Caco-2 (cell line): Measurements from ENCODE around the gene ASB8. TPM values are rescaled to one million over a fixed set of nuclear protein-coding genes. Genes with fewer than 3 reads are reported as not detected.

ENCODE experiments used
- BruUV-seq: library from RNA; stranded (reverse); fragments of 400-500 nt; replicated peaks from 2 replicates; lab custom pipeline; 2021; lab: Mats Ljungman, UMichigan
- CTCF ChIA-PET: fragments of 300-600 bp; sonication (Branson Sonifier 250); formaldehyde crosslinking; loops from one replicate; lab custom pipeline; 2022; ENCODE audit warnings: antibody characterized with exemption; lab: Charles Lee
- POLR2A ChIA-PET: fragments of 300-600 bp; sonication (Branson Sonifier 250); formaldehyde crosslinking; loops from one replicate; lab custom pipeline; 2022; ENCODE audit warnings: antibody characterized with exemption; lab: Charles Lee
- DNase-seq, 2 experiments: peaks; one replicate each; pipeline versions ENCODE4 v3.0.0 to v3.0.0-alpha.2; 2020 to 2022
- H3K27me3 ChIP-seq: replicated peaks from 2 replicates; pipeline ENCODE4 v1.6.0; 2011; ENCODE audit warnings: low read length; ENCODE audit not compliant: control insufficient read depth, insufficient read depth
- H3K36me3 ChIP-seq: 2 replicates; pipeline ENCODE4 v1.5.1; 2011; ENCODE audit warnings: low read length; ENCODE audit not compliant: control insufficient read depth, insufficient read depth
- H3K4me1 ChIP-seq: fragments of 250-450 bp; sonication (Bioruptor Pico); 2 replicates; pipeline ENCODE4 v1.5.1; 2020; ENCODE audit warnings: mild to moderate bottlenecking
- H3K4me3 ChIP-seq: 2 replicates; pipeline ENCODE4 v1.5.1; 2011; ENCODE audit warnings: low read depth, mild to moderate bottlenecking, control low read depth, low read length
- H3K9me3 ChIP-seq: fragments of 250-450 bp; sonication (Bioruptor Pico); 2 replicates; pipeline ENCODE4 v1.5.1; 2020; ENCODE audit warnings: mild to moderate bottlenecking, moderate library complexity
- H3K27ac Mint-ChIP-seq: one replicate; pipeline ENCODE4 v1.8.0; 2022; ENCODE audit warnings: mixed read lengths; ENCODE audit not compliant: unreplicated experiment
- H3K27me3 Mint-ChIP-seq: one replicate; pipeline ENCODE4 v1.8.0; 2022; ENCODE audit warnings: mixed read lengths; ENCODE audit not compliant: insufficient read depth, unreplicated experiment
- H3K36me3 Mint-ChIP-seq: one replicate; pipeline ENCODE4 v1.8.0; 2022; ENCODE audit warnings: mild to moderate bottlenecking, mixed read lengths; ENCODE audit not compliant: insufficient read depth, unreplicated experiment
- H3K4me1 Mint-ChIP-seq: one replicate; pipeline ENCODE4 v1.8.0; 2022; ENCODE audit warnings: low read depth, mixed read lengths; ENCODE audit not compliant: unreplicated experiment
- H3K4me3 Mint-ChIP-seq: one replicate; pipeline ENCODE4 v1.8.0; 2022; ENCODE audit warnings: mild to moderate bottlenecking, moderate library complexity, mixed read lengths; ENCODE audit not compliant: unreplicated experiment
- H3K9me3 Mint-ChIP-seq: one replicate; pipeline ENCODE4 v1.8.0; 2022; ENCODE audit warnings: mixed read lengths; ENCODE audit not compliant: unreplicated experiment
- intact Hi-C: fragments of 100-400 bp; cut with micrococcal nuclease; formaldehyde crosslinking; loops from one replicate; pipeline ENCODE4 v1.10.0; 2022; ENCODE audit not compliant: unreplicated experiment
- total RNA-seq: library from RNA; stranded (reverse); gene quantifications from 2 replicates; pipeline ENCODE4 v1.2.3, GENCODE V29; 2022
- TF ChIP-seq, protein P1 (sequence below), 2 experiments: fragments of 200-600 bp in 1 of 2; IDR thresholded peaks; 1 replicate in 1 of 2; 2 replicates in 1 of 2; pipeline versions ENCODE4 v1.5.1 to v1.8.0; 2011 to 2022; ENCODE audit warnings: antibody characterized with exemption in 1 of 2, control low read depth in 1 of 2, inconsistent platforms in 1 of 2, low read depth in 1 of 2, low read length in 1 of 2, mild to moderate bottlenecking in 1 of 2, moderate library complexity in 1 of 2; ENCODE audit not compliant: insufficient read depth in 1 of 2, severe bottlenecking in 1 of 2, unreplicated experiment in 1 of 2

ASB8 gene
- total RNA-seq, 1 experiment from 2014 or later = 30.6 TPM

DNA sequence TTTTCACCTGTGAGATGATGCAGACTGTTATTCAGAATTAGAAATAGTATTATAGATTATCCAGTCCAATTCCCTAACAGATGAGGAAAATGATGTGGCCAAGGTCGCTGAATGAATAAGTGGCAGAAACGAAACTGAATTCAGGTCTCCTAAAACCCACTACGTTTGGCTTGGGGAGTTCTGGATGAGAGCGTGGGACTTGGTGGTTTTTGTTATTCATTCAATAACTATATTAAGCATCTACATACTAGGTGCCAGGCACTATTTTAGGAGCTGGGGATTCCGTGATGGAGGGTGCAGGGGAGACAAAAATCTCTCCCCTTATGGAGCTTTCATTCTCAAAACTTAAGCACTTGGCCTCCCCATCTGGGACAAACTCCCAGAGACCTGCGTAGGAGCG lies 25.3 kb upstream of the ASB8 start:
- H3K9me3 Mint-ChIP-seq = no peaks in the 10 kb centered on the region
- POLR2A ChIA-PET = interaction anchor here (0.9 to 1.6 kb wide), 2 partner anchors 15 to 41 kb away, joined by 5 to 6 read pairs; no protein-coding TSS in a partner anchor
- no peaks in the 10 kb centered on the region for H3K36me3 Mint-ChIP-seq
- H3K4me1 Mint-ChIP-seq = peaks cover 15% of the 10 kb centered on the region
- Histone ChIP-seq H3K9me3 (no peaks in the 10 kb centered on the region), H3K4me3 (peak overlapping the region; percentile 63), H3K4me1 (peaks cover 6% of the 10 kb centered on the region), H3K27me3 (no peaks in the 10 kb centered on the region), H3K36me3 (no peaks in the 10 kb centered on the region)
- peak overlapping the region; percentile 77 for H3K4me3 Mint-ChIP-seq
- intact Hi-C loops = loop anchor here (1.0 to 2.0 kb wide), 2 partner anchors 26 to 272 kb away; partner anchors contain the start of gene ASB8
- DNase-seq = no peak
- peaks cover 13% of the 10 kb centered on the region for H3K27me3 Mint-ChIP-seq
- TF ChIP-seq, protein P1, sequence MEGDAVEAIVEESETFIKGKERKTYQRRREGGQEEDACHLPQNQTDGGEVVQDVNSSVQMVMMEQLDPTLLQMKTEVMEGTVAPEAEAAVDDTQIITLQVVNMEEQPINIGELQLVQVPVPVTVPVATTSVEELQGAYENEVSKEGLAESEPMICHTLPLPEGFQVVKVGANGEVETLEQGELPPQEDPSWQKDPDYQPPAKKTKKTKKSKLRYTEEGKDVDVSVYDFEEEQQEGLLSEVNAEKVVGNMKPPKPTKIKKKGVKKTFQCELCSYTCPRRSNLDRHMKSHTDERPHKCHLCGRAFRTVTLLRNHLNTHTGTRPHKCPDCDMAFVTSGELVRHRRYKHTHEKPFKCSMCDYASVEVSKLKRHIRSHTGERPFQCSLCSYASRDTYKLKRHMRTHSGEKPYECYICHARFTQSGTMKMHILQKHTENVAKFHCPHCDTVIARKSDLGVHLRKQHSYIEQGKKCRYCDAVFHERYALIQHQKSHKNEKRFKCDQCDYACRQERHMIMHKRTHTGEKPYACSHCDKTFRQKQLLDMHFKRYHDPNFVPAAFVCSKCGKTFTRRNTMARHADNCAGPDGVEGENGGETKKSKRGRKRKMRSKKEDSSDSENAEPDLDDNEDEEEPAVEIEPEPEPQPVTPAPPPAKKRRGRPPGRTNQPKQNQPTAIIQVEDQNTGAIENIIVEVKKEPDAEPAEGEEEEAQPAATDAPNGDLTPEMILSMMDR (IDR thresholded peaks at IDR 0.05; ENCODE audit: insufficient read depth in 1 of 2, low read depth in 1 of 2, low read length in 1 of 2, severe bottlenecking in 1 of 2, unreplicated experiment in 1 of 2) = no peak
- peak overlapping the region; percentile 45 for H3K27ac Mint-ChIP-seq
- CTCF ChIA-PET = interaction anchor here (0.5 to 1.3 kb wide), 10 partner anchors 11 to 438 kb away, joined by 3 to 6 read pairs (median 3); partner anchors contain the start of gene ASB8
- BruUV-seq = no TSS peak

DNA sequence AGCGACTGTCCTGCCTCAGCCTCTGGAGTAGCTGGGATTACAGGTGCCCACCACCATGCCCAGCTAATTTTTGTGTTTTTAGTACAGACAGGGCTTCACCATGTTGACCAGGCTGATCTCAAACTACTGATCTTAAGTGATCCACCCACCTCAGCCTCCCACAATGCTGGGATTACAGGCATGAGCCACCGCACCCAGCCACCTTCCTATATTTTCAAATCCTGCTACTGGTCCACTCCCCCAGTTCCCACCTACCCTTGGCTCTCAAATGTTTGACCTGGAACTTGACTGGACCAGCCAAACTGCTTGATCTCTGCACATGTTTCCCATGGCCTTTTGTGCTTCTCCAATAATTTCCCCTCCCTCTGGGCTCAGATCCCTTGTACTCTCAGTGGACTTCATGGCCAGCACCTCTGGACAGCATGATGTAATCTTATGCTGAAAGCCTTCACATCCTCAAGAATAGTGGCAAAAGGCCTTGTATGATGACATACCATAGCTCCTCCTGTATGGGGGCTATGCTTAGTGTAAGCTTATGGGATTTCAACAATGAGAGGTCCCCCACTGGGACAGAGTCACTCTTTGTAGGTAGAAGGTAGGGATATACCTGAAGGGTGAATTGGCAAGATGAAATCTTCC lies 23.7 kb upstream of the ASB8 start:
- Mint-ChIP-seq H3K4me1 (peaks cover 12% of the 10 kb centered on the region), H3K4me3 (no peak overlapping the region), H3K27ac (no peak overlapping the region), H3K27me3 (peaks cover 18% of the 10 kb centered on the region), H3K9me3 (no peaks in the 10 kb centered on the region), H3K36me3 (no peaks in the 10 kb centered on the region)
- Histone ChIP-seq H3K4me1 (peaks cover 6% of the 10 kb centered on the region), H3K9me3 (no peaks in the 10 kb centered on the region), H3K36me3 (no peaks in the 10 kb centered on the region), H3K4me3 (no peak overlapping the region), H3K27me3 (no peaks in the 10 kb centered on the region)
- DNase-seq = no peak
- POLR2A ChIA-PET = no interaction called here
- CTCF ChIA-PET = no interaction called here
- intact Hi-C loops = no loop called here
- BruUV-seq = no TSS peak
- TF ChIP-seq, protein P1 (IDR thresholded peaks at IDR 0.05; ENCODE audit: insufficient read depth in 1 of 2, low read depth in 1 of 2, low read length in 1 of 2, severe bottlenecking in 1 of 2, unreplicated experiment in 1 of 2) = no peak

DNA sequence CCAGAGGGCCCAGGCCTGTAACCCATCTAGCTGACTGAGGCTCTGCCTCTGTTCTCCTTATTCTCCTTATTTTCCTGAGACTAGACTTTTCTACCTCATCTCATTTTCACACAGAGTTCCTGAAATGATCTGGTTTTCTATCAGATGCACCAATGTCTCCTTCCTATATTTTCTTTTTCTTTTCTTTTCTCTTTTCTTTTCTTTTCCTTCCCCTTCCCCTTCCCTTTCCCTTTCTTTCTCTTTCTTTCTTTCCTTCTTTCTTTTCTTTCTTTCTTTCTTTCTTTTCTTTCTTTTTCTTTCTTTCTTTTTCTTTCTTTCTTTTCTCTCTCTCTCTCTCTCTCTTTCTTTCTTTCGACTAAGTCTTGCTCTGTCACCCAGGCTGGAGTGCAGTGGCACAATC lies 23.1 kb upstream of the ASB8 start:
- TF ChIP-seq, protein P1 (IDR thresholded peaks at IDR 0.05; ENCODE audit: insufficient read depth in 1 of 2, low read depth in 1 of 2, low read length in 1 of 2, severe bottlenecking in 1 of 2, unreplicated experiment in 1 of 2) = no peak
- ChIA-PET POLR2A (no interaction called here), CTCF (no interaction called here)
- H3K4me3 ChIP-seq = no peak overlapping the region
- H3K9me3 ChIP-seq = no peaks in the 10 kb centered on the region
- Mint-ChIP-seq H3K27ac (no peak overlapping the region), H3K27me3 (peaks cover 18% of the 10 kb centered on the region), H3K36me3 (no peaks in the 10 kb centered on the region), H3K4me3 (no peak overlapping the region), H3K4me1 (peaks cover 7% of the 10 kb centered on the region), H3K9me3 (no peaks in the 10 kb centered on the region)
- no TSS peak for BruUV-seq
- intact Hi-C loops = no loop called here
- peaks cover 6% of the 10 kb centered on the region; the same call in 1 of the 2 replicates for H3K4me1 ChIP-seq
- no peaks in the 10 kb centered on the region for H3K27me3 ChIP-seq
- H3K36me3 ChIP-seq = no peaks in the 10 kb centered on the region
- no peak for DNase-seq
